ENCODE results near the gene SYCP2.

SYCP2 gene

DNA sequence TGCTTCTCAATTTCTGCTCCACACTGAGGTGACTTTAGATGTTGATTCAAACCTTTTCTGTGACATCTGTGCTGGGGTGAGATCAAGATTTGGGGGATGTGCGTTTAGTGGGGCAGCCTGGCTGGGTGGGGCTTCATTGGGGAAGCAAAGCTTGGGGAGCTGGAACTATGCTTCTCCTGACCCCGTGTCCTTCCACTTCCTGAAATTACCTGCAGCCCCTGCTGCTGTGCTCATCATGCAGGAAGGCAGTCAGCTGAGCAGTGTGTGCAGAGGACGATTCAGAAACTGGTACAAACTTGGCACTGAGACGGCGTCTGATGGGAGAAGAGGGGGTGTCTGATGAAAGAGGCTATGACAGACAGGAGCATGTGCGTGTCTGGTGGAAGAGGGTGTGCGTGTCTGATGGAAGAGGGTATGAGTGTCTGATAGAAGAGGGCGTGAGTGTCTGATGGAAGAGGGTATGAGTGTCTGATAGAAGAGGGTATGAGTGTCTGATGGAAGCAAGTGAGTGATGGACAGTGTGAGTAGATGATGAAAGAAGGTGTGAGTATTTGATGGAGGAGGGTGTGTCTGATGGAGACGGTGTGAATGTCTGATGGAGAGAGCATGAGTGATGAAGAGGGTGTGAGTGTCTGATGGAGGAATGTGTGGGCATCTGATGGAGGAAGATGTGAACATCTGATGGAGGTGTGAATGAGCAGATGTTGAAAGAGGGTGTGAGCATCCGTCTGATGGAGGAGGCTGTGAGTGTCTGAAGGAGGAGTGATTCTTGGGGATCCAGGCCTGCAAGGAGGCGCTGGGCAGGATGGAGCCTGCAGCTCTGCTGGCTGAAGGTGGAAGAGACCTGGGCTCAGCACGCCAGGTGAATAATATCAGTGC, 103.4 kb downstream of the SYCP2 start:
- H3K27ac ChIP-seq (ENCODE audit: low read depth, low read length): no peak overlapping the region
- no peaks in the 10 kb centered on the region for H3K36me3 ChIP-seq (ENCODE audit: low read length)
- TF ChIP-seq, protein P1, sequence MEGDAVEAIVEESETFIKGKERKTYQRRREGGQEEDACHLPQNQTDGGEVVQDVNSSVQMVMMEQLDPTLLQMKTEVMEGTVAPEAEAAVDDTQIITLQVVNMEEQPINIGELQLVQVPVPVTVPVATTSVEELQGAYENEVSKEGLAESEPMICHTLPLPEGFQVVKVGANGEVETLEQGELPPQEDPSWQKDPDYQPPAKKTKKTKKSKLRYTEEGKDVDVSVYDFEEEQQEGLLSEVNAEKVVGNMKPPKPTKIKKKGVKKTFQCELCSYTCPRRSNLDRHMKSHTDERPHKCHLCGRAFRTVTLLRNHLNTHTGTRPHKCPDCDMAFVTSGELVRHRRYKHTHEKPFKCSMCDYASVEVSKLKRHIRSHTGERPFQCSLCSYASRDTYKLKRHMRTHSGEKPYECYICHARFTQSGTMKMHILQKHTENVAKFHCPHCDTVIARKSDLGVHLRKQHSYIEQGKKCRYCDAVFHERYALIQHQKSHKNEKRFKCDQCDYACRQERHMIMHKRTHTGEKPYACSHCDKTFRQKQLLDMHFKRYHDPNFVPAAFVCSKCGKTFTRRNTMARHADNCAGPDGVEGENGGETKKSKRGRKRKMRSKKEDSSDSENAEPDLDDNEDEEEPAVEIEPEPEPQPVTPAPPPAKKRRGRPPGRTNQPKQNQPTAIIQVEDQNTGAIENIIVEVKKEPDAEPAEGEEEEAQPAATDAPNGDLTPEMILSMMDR (IDR thresholded peaks at IDR 0.05; ENCODE audit: insufficient read depth, low read length, poor library complexity, severe bottlenecking): no peak
- no peak for TF ChIP-seq EZH2phosphoT487 (conservative IDR thresholded peaks at IDR 0.05; ENCODE audit: low read length)
- no peaks in the 10 kb centered on the region for H3K9me2 ChIP-seq (replicated peaks; ENCODE audit: insufficient read depth, low read length)
- no peaks in the 10 kb centered on the region for H3F3A ChIP-seq (ENCODE audit: insufficient read depth)
- H3K9ac ChIP-seq (ENCODE audit: low read length): no peak overlapping the region
- H3K4me2 ChIP-seq (ENCODE audit: low read depth, low read length, poor library complexity, severe bottlenecking): no peak overlapping the region
- no peak overlapping the region for H3K4me3 ChIP-seq (ENCODE audit: insufficient read depth, low read length, poor library complexity, severe bottlenecking)
- no peaks in the 10 kb centered on the region for H4K20me1 ChIP-seq (ENCODE audit: low read depth, low read length)
- no peaks in the 10 kb centered on the region for H3K27me3 ChIP-seq (ENCODE audit: low read length)
- no peaks in the 10 kb centered on the region for H3K9me3 ChIP-seq (ENCODE audit: insufficient read depth, low read length)
- H3K79me2 ChIP-seq (ENCODE audit: insufficient read depth, low read length): no peaks in the 10 kb centered on the region
- no peak overlapping the region for H2AFZ ChIP-seq (ENCODE audit: low read depth, low read length, severe bottlenecking)

DNA sequence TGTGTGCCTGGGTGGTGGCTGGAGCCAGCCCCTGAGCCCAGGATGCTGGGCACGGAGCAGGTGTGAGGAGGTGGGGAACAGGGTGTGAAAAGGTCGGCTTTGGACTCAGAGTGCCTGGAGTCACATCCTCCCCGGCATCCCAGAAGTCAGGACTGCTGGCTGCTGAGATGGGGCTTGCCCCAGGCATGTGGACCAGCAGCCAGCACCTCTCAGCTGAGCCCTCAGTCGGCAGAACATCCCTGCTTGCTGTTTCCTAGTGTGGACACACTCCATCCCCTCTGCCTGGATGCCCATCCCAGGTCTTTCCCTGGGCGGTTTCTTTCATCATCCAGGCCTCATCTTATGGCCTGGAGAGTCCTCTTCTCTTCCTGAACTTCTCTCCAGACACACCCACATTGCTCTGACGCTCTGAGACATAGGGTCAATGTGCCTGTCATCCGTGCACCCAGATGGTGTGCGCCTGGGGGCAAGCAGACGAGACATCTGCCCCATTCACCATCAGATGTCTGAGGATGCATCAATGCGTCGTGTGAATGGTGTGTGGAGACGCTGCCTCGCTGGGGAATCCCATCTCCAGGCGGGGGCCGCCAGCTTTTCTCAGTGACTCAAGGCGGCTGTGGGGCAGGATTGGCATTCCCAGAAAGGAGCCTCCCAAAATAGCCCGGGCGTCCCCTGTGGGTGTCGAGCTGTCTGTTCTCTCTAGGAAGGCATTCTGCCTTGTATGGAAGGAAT, 104.2 kb downstream of the SYCP2 start:
- Histone ChIP-seq H2AFZ (ENCODE audit: low read depth, low read length, severe bottlenecking) (no peak overlapping the region), H4K20me1 (ENCODE audit: low read depth, low read length) (no peaks in the 10 kb centered on the region), H3K27me3 (ENCODE audit: low read length) (no peaks in the 10 kb centered on the region), H3K4me3 (ENCODE audit: insufficient read depth, low read length, poor library complexity, severe bottlenecking) (no peak overlapping the region), H3K27ac (ENCODE audit: low read depth, low read length) (no peak overlapping the region), H3F3A (ENCODE audit: insufficient read depth) (no peaks in the 10 kb centered on the region), H3K9me3 (ENCODE audit: insufficient read depth, low read length) (no peaks in the 10 kb centered on the region), H3K36me3 (ENCODE audit: low read length) (no peaks in the 10 kb centered on the region), H3K79me2 (ENCODE audit: insufficient read depth, low read length) (no peaks in the 10 kb centered on the region), H3K9ac (ENCODE audit: low read length) (no peak overlapping the region), H3K9me2 (replicated peaks; ENCODE audit: insufficient read depth, low read length) (no peaks in the 10 kb centered on the region), H3K4me2 (ENCODE audit: low read depth, low read length, poor library complexity, severe bottlenecking) (no peak overlapping the region)
- no peak for TF ChIP-seq EZH2phosphoT487 (conservative IDR thresholded peaks at IDR 0.05; ENCODE audit: low read length)

DNA sequence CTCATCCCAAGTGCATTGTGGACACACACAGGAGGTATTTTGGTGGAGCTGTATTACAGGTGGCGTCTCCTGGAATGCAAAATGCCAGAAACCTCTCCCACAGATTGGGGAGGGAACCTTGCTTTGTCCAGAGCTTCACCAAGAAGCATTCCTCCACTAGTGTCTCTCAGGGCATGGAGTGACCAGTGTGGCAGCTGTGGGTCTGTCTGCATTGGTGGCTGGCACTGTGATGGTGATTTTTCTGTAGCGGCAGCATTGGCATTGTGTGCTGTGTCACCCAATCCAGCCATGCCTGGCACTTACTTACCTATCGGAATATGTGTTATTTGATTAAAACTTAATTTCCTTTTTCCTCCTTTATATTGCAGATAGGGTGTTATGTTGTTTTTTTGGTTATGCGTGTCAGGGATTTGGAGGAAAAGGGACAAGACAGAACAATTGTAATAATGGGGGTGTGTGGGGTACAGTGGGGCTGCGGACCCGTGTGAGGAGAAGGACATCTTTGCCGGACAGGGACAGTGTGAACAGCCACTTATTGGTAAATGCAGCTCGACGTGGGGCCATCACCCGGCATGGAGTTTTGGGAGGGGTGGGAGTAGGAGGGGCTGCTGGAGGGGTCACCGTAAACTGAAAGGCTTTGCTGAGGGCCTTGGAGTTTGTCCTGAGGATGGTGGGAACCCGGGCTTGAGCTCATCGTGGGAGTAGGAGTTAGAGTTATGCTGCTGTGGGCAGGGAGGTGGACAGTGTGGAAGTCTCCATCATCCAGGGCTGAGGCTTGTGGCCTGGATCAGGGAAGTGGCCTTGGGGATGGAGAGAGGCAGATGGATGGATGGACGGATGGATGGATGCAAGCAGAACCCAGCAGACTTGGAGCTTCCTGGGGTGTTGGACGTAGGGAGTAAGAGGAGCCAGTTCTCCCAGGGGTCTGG, 105.0 kb downstream of the SYCP2 start:
- Histone ChIP-seq H3K79me2 (ENCODE audit: insufficient read depth, low read length) (no peaks in the 10 kb centered on the region), H3K4me3 (ENCODE audit: insufficient read depth, low read length, poor library complexity, severe bottlenecking) (no peak overlapping the region), H3K9me2 (replicated peaks; ENCODE audit: insufficient read depth, low read length) (no peaks in the 10 kb centered on the region), H3K9ac (ENCODE audit: low read length) (no peak overlapping the region), H3F3A (ENCODE audit: insufficient read depth) (no peaks in the 10 kb centered on the region), H4K20me1 (ENCODE audit: low read depth, low read length) (no peaks in the 10 kb centered on the region), H3K4me2 (ENCODE audit: low read depth, low read length, poor library complexity, severe bottlenecking) (no peak overlapping the region), H3K9me3 (ENCODE audit: insufficient read depth, low read length) (no peaks in the 10 kb centered on the region), H3K27ac (ENCODE audit: low read depth, low read length) (no peak overlapping the region), H3K27me3 (ENCODE audit: low read length) (no peaks in the 10 kb centered on the region), H2AFZ (ENCODE audit: low read depth, low read length, severe bottlenecking) (no peak overlapping the region), H3K36me3 (ENCODE audit: low read length) (no peaks in the 10 kb centered on the region)
- TF ChIP-seq EZH2phosphoT487 (conservative IDR thresholded peaks at IDR 0.05; ENCODE audit: low read length): no peak
- TF ChIP-seq, protein P1 (IDR thresholded peaks at IDR 0.05; ENCODE audit: insufficient read depth, low read length, poor library complexity, severe bottlenecking): no peak

Measured in SU-DHL-6 (cell line).